Central memory CD4-positive, alpha-beta T cell (primary cell): ENCODE measurements around the gene KLF2.

Source experiments
- DNase-seq: peaks from one replicate; pipeline ENCODE4 v3.0.0; 2022

Gene KLF2

DNA sequence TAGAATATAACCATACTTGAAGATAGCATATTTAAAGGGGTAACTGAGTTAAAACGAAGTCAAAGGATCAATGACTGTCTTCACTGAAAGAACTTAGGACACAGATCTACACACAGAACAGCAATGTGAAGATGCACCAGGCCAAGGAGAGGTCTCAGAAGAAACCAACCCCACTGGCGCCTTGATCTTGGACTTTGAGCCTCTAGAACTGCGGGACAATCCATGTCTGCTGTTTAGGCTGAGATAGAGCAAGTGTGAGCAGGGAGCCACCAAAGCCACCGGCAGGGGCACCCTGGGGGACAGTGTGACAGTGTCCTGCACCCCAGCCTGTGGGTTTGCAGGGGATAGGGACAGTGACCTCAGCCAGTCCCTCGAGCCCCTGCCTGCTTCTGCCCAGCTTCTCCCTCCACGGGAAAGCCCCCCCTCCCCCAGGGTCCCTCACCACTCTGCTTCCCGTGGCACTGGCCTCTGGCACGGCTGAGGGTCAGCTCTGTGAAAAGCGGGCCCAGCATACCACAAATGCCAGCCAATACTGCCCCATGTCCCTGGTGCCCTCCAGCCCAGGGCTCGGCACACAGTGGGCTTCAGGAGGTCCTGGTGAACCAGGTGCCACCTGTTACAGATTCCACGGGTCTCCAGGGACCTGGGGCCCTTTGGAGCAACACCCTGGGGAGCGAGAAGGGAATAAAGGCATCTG is 40.8 kb downstream of the KLF2 start:
- DNase-seq = no peak

DNA sequence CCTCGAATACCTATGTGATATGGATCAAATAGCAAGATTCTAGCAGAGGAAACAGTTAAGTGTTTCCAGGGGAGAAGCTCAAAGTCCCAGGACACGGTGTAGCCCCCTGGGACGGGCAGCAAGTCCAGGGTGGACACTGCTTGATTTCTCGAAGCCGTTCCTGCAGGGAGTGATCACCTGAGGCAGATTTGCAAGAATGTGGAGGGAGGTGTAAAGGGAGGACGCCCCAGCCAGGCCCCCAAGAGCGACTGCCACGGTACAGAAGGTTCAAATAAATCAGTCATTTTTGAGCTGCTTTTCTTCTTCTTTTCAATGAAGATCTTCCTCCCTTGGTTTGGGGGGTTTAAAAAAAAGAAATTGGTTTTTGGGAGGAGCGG is 41.4 kb downstream of the KLF2 start:
- DNase-seq = no peak

DNA sequence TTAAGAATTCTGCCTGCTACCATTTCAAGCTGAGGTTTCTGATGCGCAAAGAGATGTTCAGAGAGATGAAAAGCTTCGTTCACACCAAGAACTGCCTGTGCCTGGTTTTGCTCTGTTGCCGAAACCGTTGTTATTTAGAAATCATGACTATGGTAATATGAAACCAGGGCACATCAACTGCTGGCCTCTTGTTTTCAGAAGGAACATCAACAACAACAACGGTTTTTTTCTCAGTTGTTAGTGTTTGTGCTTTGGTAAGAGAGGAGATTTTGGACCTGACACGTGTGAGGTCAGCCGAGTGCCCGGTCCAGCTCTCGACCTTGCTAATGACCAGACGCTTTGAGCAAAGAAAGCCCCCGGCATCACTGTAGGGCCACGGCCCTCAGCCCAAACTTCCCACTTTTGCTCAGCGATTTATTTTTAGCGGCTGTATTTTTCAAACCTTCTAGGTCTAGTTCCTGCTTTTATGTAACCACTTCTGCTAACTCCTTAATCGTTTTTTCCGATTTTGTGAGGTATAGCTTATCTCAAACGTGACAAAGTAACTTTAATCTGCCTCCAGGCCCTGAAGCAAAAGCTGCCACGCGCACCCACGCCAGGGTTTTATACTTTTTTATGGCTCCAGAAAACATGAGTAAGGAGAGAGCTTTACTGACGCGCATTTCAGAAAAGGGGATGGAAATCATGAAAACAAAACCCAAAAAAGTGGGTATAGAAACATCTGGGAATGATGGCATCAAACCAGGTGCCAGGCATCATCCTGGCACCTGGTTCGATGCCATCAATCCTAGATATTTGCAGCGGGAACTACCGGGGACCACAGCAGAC is 42.0 kb downstream of the KLF2 start:
- peak; percentile 72 for DNase-seq

GRCh38 chr19:16367261-16367683 is 42.6 kb downstream of the KLF2 start:
- DNase-seq = peak; percentile 80

DNA sequence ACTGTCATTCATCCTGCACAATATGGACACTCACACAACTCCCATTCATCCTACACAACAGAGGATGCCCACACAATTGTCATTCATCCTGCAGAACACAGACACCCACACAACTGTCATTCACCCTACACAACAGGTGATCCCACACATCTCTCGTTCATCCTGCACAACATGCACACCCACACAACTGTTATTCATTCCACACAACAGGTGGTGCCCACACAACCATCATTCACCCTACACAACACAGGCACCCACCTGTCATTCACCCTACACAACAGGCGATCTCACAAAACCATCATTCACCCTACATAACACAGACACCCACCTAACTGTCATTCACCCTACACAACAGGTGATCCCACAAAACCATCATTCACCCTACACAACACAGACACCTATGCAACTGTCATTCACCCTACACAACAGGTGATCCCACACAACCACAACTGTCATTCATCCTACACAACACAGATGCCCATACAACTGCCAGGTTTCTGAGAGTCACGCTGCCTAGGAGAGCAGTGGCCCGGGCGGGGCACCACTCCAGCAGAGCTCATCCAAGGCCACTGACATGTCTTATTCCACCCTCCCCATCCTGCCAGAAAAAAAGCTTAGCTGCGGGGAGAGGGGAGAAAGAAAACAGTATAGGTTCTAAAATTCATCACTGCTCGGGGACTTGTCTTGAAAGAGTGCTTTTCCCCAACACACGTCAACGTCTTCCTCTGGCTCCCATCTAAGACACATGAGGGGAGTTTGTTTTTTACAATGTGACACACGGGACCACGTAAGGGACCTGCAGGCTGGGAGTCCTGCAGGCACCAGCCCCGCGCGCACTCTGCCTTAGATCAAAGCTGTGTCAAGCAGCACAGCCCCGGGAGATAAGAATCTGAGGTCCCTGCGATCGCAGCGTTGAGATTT is 44.0 kb downstream of the KLF2 start:
- DNase-seq = peak; percentile 92

DNA sequence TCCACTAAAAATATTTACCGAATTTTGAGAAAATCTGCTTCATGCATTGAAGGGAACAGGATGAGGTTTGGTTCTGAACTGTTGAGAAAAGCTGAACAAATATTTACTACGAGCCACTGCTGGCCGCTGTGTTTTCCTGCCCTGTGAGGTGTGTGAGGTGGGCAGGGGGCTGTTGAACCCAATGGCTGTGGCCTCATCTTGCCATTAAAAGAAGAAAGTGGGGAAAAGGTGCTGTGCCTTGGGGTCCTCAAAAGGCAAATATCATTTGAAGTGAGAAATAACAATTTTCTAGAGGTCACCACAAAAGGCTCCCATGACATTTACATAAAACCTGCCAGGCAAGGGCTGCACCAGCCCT is 44.7 kb downstream of the KLF2 start:
- DNase-seq = no peak

DNA sequence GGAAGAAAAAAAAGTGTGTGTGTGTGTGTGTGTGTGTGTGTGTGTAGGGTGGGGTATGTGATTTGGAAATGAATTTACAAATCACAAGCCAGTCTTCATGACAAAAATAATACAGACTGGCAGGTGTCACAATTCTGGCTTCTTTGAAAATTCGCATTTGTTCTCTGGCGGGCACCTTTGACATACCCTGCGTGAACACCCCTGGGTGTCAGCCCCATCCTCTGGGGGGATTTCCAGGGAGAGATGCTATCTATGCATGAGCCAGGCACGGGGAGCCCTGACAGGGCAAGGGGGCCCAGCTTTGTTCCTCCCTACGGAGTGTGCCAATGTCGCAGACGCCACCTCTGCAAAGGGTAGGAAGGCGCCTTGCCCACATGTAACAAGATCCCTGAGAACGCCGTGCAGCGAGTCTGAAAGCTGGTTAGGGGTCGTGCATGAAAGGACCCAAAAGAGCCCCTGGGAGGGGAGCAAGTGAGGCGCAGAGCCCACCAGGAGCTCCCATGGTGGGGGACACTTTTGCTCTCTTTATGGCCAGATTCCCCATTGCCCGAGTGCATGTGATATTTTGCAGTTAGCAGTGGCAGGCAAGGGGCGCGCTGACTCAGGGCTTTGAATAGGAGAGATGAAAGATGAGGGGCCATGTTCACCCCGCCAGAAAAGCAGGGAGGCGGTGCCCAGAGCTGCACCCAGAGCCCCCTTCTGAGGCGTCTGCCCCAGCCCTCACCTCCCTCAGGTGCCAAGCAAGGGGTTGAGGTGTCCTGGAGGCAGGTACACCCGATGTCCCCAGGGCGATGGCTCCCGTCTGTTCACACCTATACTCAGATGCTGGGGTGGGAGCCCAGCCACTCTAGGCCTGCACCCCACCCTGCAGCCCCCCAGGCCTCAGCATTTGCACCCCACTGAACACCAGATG is 45.3 kb downstream of the KLF2 start:
- peak; percentile 90 for DNase-seq

- no peak for DNase-seq
Measured at GRCh38 chr19:16370641-16371391, 46.2 kb downstream of the KLF2 start.

- DNase-seq = peak; percentile 97
Measured at GRCh38 chr19:16371540-16371986, 46.9 kb downstream of the KLF2 start.

- DNase-seq = no peak
Measured at GRCh38 chr19:16372065-16372915, 47.7 kb downstream of the KLF2 start.

GRCh38 chr19:16373079-16373478 is 48.5 kb downstream of the KLF2 start:
- DNase-seq = no peak

DNA sequence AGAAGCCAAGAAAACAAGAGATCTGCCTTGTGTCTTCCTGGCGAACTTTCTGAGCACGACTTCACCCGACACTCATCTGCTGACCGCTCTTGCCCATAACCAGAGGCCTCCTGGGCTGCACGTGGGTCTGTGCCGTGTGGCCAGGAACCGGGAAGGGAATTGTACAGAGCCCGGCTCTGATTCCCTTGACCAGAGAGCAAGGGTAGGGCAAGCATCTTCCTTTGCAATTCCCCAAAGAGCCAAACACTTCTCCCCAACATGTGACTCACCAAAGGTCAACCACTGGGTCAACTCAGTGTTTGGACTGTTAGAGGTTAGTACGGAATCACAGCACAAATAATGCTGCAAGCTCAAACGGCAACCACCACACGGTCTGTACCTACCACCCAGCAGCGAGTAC is 48.9 kb downstream of the KLF2 start:
- no peak for DNase-seq

DNA sequence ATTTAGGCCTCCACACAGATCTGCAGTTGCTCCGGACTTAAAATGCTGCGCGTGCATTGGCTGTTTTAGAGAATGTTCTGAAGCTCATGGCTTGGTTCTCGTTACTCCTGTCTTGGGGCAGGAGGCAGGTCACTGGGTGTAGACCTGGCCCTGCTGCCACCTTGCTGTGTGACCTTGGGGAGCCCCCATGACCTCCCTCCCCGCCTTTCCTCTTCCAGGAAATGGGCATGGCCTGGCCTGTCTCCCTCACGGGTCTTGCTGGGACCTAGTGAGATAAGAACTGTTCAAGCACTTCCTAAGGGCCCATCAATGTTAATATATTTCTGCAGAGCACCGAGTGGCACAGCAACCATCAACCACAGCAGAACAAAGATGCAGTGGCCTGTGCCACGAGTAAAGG is 49.4 kb downstream of the KLF2 start:
- DNase-seq = no peak

GRCh38 chr19:16374436-16374835 is 49.8 kb downstream of the KLF2 start:
- no peak for DNase-seq

DNA sequence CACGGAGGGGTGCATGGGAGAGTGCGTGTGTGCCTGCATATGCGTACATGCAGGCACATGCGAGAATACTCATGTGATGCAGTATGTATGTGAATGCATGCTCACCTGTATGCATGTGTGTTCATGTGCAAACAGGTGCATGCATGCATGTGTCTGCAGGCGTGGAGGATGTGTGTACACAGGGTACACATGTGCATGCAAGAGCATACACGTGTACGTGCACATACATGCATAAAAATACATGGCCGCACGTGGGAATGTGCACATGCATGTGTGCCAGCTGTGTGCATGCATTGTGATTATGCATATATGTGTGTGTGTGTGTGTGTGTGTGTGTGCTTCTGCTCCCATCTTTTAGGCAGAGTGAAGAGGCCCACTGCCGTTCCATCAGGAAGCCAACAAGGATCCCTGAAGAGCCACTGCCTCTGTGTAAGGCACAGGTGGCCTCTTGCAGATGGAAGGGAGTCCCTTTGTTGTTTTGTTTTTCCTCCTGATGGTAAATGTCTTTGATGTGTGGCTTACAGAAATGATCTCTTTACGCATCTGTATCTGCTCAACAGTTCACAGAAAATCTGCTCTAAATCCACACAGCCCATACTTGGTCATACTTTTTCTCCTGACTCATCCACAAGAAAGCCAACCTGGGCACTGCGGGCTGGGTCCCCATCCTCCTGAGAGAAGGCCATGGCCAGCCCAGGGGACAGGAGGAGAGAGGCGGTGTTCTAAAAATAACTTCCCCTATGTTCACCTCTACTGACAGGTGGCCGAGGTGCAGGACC is 50.7 kb downstream of the KLF2 start:
- DNase-seq = no peak

GRCh38 chr19:16375936-16376185 is 51.2 kb downstream of the KLF2 start:
- DNase-seq = no peak

GRCh38 chr19:16376241-16376640 is 51.6 kb downstream of the KLF2 start:
- DNase-seq = no peak

GRCh38 chr19:16376649-16377048 is 52.0 kb downstream of the KLF2 start:
- no peak for DNase-seq

DNA sequence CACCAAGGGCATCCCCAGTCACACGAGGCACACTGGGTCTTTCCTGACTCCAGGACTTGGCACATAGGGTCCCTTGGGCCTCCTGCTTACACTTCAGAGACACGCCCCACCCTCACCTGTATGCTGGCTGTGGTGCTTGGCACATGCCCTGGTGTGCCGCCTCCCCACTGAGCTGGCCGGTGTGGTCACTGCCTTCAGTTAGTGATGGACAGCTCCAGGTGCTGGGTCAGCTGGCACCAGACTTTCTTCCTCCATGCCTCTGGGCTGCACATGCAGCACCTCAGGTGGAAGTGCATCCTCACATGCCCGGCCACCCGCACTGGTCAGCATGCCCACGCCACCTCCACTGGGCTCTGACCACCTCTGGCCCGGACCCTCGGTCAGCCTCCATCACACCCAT is 52.9 kb downstream of the KLF2 start:
- no peak for DNase-seq
